IMR-90 (cell line): ENCODE measurements around the gene CLEC20A. TPM values are rescaled to one million over a fixed set of nuclear protein-coding genes. Genes with fewer than 3 reads are reported as not detected.

Source experiments
- ATAC-seq: fragments of 200-7000 bp; cut with Tn5 transposase; 2 replicates; pipeline ENCODE4 v1.9.1; 2020; ENCODE audit warnings: low read depth, mild to moderate bottlenecking, moderate library complexity
- BruUV-seq: library from RNA; stranded (reverse); fragments of 400-500 nt; replicated peaks from 2 replicates; lab custom pipeline; 2021; lab: Mats Ljungman, UMichigan
- CTCF ChIA-PET: fragments of 300-600 bp; formaldehyde crosslinking; extraction: SDS; loops from one replicate; lab custom pipeline; 2021; ENCODE audit warnings: antibody characterized with exemption; lab: Yijun Ruan, JAX
- POLR2A ChIA-PET: fragments of 300-600 bp; sonication (Branson Sonifier 250); formaldehyde crosslinking; loops from one replicate; lab custom pipeline; 2022; ENCODE audit warnings: antibody characterized with exemption; ENCODE audit not compliant: unreplicated experiment; lab: Charles Lee
- DNase-seq: peaks from one replicate; pipeline ENCODE4 v3.0.0; 2013
- H2AFZ ChIP-seq: replicated peaks from 2 replicates; pipeline ENCODE3; 2013; ENCODE audit warnings: low read length, mild to moderate bottlenecking; ENCODE audit not compliant: poor library complexity
- H2AK5ac ChIP-seq: 2 replicates; pipeline ENCODE4 v1.6.1; 2013; ENCODE audit warnings: low read depth, low read length, inconsistent platforms
- H2AK9ac ChIP-seq: replicated peaks from 2 replicates; pipeline ENCODE3; 2013; ENCODE audit warnings: mild to moderate bottlenecking, low read depth, low read length, moderate library complexity; ENCODE audit not compliant: poor library complexity
- H2BK120ac ChIP-seq: 2 replicates; pipeline ENCODE4 v1.6.1; 2013; ENCODE audit warnings: low read depth, low read length, inconsistent platforms
- H2BK15ac ChIP-seq: 3 replicates; pipeline ENCODE4 v1.6.1; 2013; ENCODE audit warnings: low read depth, low read length, inconsistent platforms
- H2BK20ac ChIP-seq: 2 replicates; pipeline ENCODE4 v1.6.1; 2013; ENCODE audit warnings: low read depth, mild to moderate bottlenecking, inconsistent platforms, low read length, moderate library complexity
- H2BK5ac ChIP-seq: 2 replicates; pipeline ENCODE4 v1.6.1; 2013; ENCODE audit warnings: mild to moderate bottlenecking, low read depth, low read length, inconsistent platforms; ENCODE audit not compliant: poor library complexity, severe bottlenecking
- H3K14ac ChIP-seq: replicated peaks from 2 replicates; pipeline ENCODE4 v1.6.1; 2013; ENCODE audit warnings: low read depth, low read length, inconsistent platforms
- H3K18ac ChIP-seq: 2 replicates; pipeline ENCODE4 v1.6.1; 2013; ENCODE audit warnings: low read depth, low read length, control low read depth
- H3K23ac ChIP-seq: 2 replicates; pipeline ENCODE4 v1.6.1; 2013; ENCODE audit warnings: low read depth, low read length, inconsistent platforms
- H3K27ac ChIP-seq: 2 replicates; pipeline ENCODE4 v1.5.1; 2013; ENCODE audit warnings: mild to moderate bottlenecking, control low read depth, low read length; ENCODE audit not compliant: insufficient read depth
- H3K27me3 ChIP-seq: 2 replicates; pipeline ENCODE4 v1.6.1; 2013; ENCODE audit warnings: low read length; ENCODE audit not compliant: control insufficient read depth, insufficient read depth
- H3K36me3 ChIP-seq: 2 replicates; pipeline ENCODE4 v1.6.1; 2013; ENCODE audit warnings: low read length, mixed read lengths; ENCODE audit not compliant: control insufficient read depth, insufficient read depth
- H3K4ac ChIP-seq: 2 replicates; pipeline ENCODE4 v1.6.1; 2013; ENCODE audit warnings: low read depth, low read length, inconsistent platforms
- H3K4me1 ChIP-seq: 2 replicates; pipeline ENCODE4 v1.6.1; 2013; ENCODE audit warnings: low read length, mixed read lengths; ENCODE audit not compliant: control insufficient read depth, insufficient read depth
- H3K4me2 ChIP-seq: 2 replicates; pipeline ENCODE4 v1.6.1; 2013; ENCODE audit warnings: low read depth, mild to moderate bottlenecking, control low read depth, low read length, moderate library complexity
- H3K4me3 ChIP-seq: 2 replicates; pipeline ENCODE4 v1.5.1; 2013; ENCODE audit warnings: low read depth, mild to moderate bottlenecking, control low read depth, low read length, moderate library complexity; ENCODE audit not compliant: insufficient read depth
- H3K56ac ChIP-seq: 2 replicates; pipeline ENCODE4 v1.6.1; 2013; ENCODE audit warnings: low read length, inconsistent platforms; ENCODE audit not compliant: insufficient read depth; ENCODE audit errors: extremely low read depth
- H3K79me1 ChIP-seq, 2 experiments: 2 replicates each; pipeline ENCODE4 v1.6.1; 2013; ENCODE audit warnings: low read length in 2 of 2, inconsistent platforms in 1 of 2, low read depth in 1 of 2
- H3K9ac ChIP-seq: 2 replicates; pipeline ENCODE4 v1.6.1; 2013; ENCODE audit warnings: low read depth, low read length, control low read depth
- H3K9me1 ChIP-seq: 2 replicates; pipeline ENCODE4 v1.6.1; 2013; ENCODE audit warnings: low read length, inconsistent platforms; ENCODE audit not compliant: insufficient read depth
- H3K9me3 ChIP-seq: 2 replicates; pipeline ENCODE4 v1.6.1; 2013; ENCODE audit warnings: low read length; ENCODE audit not compliant: control insufficient read depth, insufficient read depth
- H4K20me1 ChIP-seq: 2 replicates; pipeline ENCODE4 v1.6.1; 2013; ENCODE audit warnings: low read length, inconsistent platforms; ENCODE audit not compliant: insufficient read depth
- H4K5ac ChIP-seq: 2 replicates; pipeline ENCODE4 v1.6.1; 2013; ENCODE audit warnings: mild to moderate bottlenecking, low read depth, low read length, control low read depth
- H4K8ac ChIP-seq, 2 experiments: 2 replicates each; pipeline ENCODE4 v1.6.1; 2013; ENCODE audit warnings: low read depth in 2 of 2, low read length in 2 of 2, control low read depth in 1 of 2, inconsistent platforms in 1 of 2
- H4K91ac ChIP-seq: 2 replicates; pipeline ENCODE4 v1.6.1; 2013; ENCODE audit warnings: low read depth, low read length, inconsistent platforms; ENCODE audit not compliant: insufficient read depth
- CEBPB ChIP-seq: IDR thresholded peaks from 2 replicates; pipeline ENCODE4 v1.6.1; 2012; ENCODE audit warnings: low read depth, low read length, improper control_type of control experiment
- CHD1 ChIP-seq: IDR thresholded peaks from 2 replicates; pipeline ENCODE4 v1.6.1; 2012; ENCODE audit warnings: low read depth, low read length, improper control_type of control experiment
- MAZ ChIP-seq: IDR thresholded peaks from 2 replicates; pipeline ENCODE4 v1.6.1; 2012; ENCODE audit warnings: low read depth, mild to moderate bottlenecking, low read length, improper control_type of control experiment, moderate library complexity, borderline replicate concordance
- MXI1 ChIP-seq: IDR thresholded peaks from 2 replicates; pipeline ENCODE4 v1.6.1; 2012; ENCODE audit warnings: low read depth, mild to moderate bottlenecking, low read length, moderate library complexity, borderline replicate concordance
- NFE2L2 ChIP-seq: fragments of 150-350 bp; IDR thresholded peaks from 2 replicates; pipeline ENCODE4 v1.6.1; 2016; ENCODE audit warnings: low read depth, mild to moderate bottlenecking, low read length
- RAD21 ChIP-seq: IDR thresholded peaks from 2 replicates; pipeline ENCODE4 v1.6.1; 2012; ENCODE audit warnings: low read length, improper control_type of control experiment
- RFX5 ChIP-seq: IDR thresholded peaks from 2 replicates; pipeline ENCODE4 v1.8.0; 2012; ENCODE audit warnings: low read depth, mild to moderate bottlenecking, low read length, moderate library complexity
- WGBS, 2 experiments: methylation state at CpG; one replicate each; pipeline versions ENCODE4 v1.1.5 to v1.1.7; 2013; ENCODE audit warnings: missing lambda C conversion rate in 2 of 2; ENCODE audit not compliant: insufficient read length in 1 of 2; ENCODE audit errors: extremely low coverage in 2 of 2; 5-methylcytosine and 5-hydroxymethylcytosine counted together
- dilution Hi-C: fragments of 300-500 bp; cut with HindIII; formaldehyde crosslinking; loops from one replicate; pipeline ENCODE4 v1.14.3; 2018; ENCODE audit warnings: low sequenced_read_pairs; ENCODE audit not compliant: unreplicated experiment
- in situ Hi-C: fragments of 300-500 bp; cut with MboI; formaldehyde crosslinking; loops from 3 replicates; pipeline ENCODE4 v1.14.3; 2019; ENCODE audit warnings: low sequenced_read_pairs, inconsistent platforms, mixed read lengths
- intact Hi-C: fragments of 100-400 bp; cut with micrococcal nuclease; formaldehyde crosslinking; loops from 2 replicates; pipeline ENCODE4 v1.10.0; 2022
- polyA plus RNA-seq, 3 experiments: library from polyadenylated mRNA; depleted of rRNA; stranded (reverse); fragments of >200 nt; gene quantifications; 2 replicates each; pipeline ENCODE4 v1.2.3, GENCODE V29; 2012; ENCODE audit warnings: low replicate concordance in 1 of 3
- total RNA-seq: library from RNA; depleted of rRNA; stranded (reverse); fragments of >200 nt; gene quantifications from 2 replicates; pipeline ENCODE4 v1.2.3, GENCODE V29; 2012
- TF ChIP-seq, protein P1 (sequence below): fragments of 150-350 bp; IDR thresholded peaks from 2 replicates; pipeline ENCODE4 v1.6.1; 2017; ENCODE audit warnings: mild to moderate bottlenecking, antibody characterized with exemption, low read length, low read depth
- TF ChIP-seq, protein P2 (sequence below): fragments of 150-350 bp; IDR thresholded peaks from 2 replicates; pipeline ENCODE4 v1.6.1; 2016; ENCODE audit warnings: low read depth, mild to moderate bottlenecking, low read length, moderate library complexity, borderline replicate concordance
- TF ChIP-seq, protein P3 (sequence below): conservative IDR thresholded peaks from 2 replicates; pipeline ENCODE4 v1.5.1; 2012; ENCODE audit warnings: mild to moderate bottlenecking, low read depth, low read length, improper control_type of control experiment

Gene CLEC20A
- total and polyA plus RNA-seq, 2 of the 4 experiments (the other 2 are of a cell fraction): not detected

DNA sequence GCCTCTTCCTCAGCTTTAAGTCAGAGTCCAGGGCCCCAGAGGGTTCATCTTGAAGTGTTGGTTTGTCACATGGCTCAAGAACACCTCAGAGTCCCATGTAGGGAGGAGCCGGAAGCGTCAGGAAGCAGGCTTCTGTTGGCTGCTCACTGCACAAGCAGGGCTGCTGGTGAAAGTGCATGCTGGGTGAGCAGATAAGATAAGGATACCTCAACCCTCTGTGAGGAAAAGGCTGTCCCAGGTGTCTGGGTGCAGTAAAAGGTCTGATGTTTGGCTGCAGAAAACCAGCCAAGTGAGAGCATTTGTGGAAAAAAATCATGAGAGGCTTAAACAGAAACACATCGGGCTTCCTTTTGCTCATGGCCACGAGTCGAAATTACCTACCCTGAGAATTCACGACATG lies 9.9 kb upstream of the CLEC20A start:
- TF ChIP-seq, protein P1, sequence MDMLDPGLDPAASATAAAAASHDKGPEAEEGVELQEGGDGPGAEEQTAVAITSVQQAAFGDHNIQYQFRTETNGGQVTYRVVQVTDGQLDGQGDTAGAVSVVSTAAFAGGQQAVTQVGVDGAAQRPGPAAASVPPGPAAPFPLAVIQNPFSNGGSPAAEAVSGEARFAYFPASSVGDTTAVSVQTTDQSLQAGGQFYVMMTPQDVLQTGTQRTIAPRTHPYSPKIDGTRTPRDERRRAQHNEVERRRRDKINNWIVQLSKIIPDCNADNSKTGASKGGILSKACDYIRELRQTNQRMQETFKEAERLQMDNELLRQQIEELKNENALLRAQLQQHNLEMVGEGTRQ: no peak
- TF ChIP-seq, protein P2, sequence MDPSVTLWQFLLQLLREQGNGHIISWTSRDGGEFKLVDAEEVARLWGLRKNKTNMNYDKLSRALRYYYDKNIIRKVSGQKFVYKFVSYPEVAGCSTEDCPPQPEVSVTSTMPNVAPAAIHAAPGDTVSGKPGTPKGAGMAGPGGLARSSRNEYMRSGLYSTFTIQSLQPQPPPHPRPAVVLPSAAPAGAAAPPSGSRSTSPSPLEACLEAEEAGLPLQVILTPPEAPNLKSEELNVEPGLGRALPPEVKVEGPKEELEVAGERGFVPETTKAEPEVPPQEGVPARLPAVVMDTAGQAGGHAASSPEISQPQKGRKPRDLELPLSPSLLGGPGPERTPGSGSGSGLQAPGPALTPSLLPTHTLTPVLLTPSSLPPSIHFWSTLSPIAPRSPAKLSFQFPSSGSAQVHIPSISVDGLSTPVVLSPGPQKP: no peak
- TF ChIP-seq CHD1 (no peak), RFX5 (no peak), NFE2L2 (no peak), RAD21 (no peak), CEBPB (no peak), MAZ (no peak), MXI1 (no peak)
- TF ChIP-seq, protein P3, sequence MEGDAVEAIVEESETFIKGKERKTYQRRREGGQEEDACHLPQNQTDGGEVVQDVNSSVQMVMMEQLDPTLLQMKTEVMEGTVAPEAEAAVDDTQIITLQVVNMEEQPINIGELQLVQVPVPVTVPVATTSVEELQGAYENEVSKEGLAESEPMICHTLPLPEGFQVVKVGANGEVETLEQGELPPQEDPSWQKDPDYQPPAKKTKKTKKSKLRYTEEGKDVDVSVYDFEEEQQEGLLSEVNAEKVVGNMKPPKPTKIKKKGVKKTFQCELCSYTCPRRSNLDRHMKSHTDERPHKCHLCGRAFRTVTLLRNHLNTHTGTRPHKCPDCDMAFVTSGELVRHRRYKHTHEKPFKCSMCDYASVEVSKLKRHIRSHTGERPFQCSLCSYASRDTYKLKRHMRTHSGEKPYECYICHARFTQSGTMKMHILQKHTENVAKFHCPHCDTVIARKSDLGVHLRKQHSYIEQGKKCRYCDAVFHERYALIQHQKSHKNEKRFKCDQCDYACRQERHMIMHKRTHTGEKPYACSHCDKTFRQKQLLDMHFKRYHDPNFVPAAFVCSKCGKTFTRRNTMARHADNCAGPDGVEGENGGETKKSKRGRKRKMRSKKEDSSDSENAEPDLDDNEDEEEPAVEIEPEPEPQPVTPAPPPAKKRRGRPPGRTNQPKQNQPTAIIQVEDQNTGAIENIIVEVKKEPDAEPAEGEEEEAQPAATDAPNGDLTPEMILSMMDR: no peak
- WGBS, 2 experiments: 79% methylated on average over 4 of the region's 6 CpGs; no CpG with 5 or more reads in 1 of the 2 experiments
- 0 out of 2 replicates have a peak, but pooled peaks cover under 1% of the 10 kb centered on the region for H3K9me1 ChIP-seq
- no peaks in the 10 kb centered on the region for H3K79me1 ChIP-seq
- intact Hi-C loops: loop anchor here (10.0 kb wide), 1 partner anchor 482 kb away; no protein-coding TSS in a partner anchor
- H3K14ac ChIP-seq: no peak overlapping the region
- H3K4ac ChIP-seq: no peak overlapping the region
- H3K27ac ChIP-seq: no peak overlapping the region
- H3K4me2 ChIP-seq: no peak overlapping the region
- H4K20me1 ChIP-seq: no peaks in the 10 kb centered on the region
- dilution Hi-C loops: no loop called here
- H3K18ac ChIP-seq: no peak overlapping the region
- H3K23ac ChIP-seq: no peak overlapping the region
- ChIA-PET POLR2A (no interaction called here), CTCF (interaction anchor here (2.7 kb wide), 1 partner anchor 206 kb away, joined by 7 read pairs; no protein-coding TSS in a partner anchor)
- H2BK15ac ChIP-seq: no peak overlapping the region
- H2BK120ac ChIP-seq: no peak overlapping the region
- ATAC-seq: no peak
- H3K4me1 ChIP-seq: no peaks in the 10 kb centered on the region; the same call in 1 of the 2 replicates
- H3K4me3 ChIP-seq: no peak overlapping the region
- no peak overlapping the region for H3K9ac ChIP-seq
- H4K91ac ChIP-seq: no peak overlapping the region
- H2BK5ac ChIP-seq: no peak overlapping the region
- DNase-seq: no peak
- no peaks in the 10 kb centered on the region for H3K36me3 ChIP-seq
- no peak overlapping the region for H3K56ac ChIP-seq
- no peak overlapping the region for H2AFZ ChIP-seq
- H3K9me3 ChIP-seq: no peaks in the 10 kb centered on the region
- H2BK20ac ChIP-seq: no peak overlapping the region
- no peak overlapping the region for H4K5ac ChIP-seq
- peaks cover 5% of the 10 kb centered on the region; the same call in 1 of the 2 replicates for H3K27me3 ChIP-seq
- H2AK9ac ChIP-seq: no peak overlapping the region
- BruUV-seq: no TSS peak
- in situ Hi-C loops: loop anchor here (10.0 kb wide), 1 partner anchor 202 kb away; no protein-coding TSS in a partner anchor
- no peak overlapping the region for H4K8ac ChIP-seq
- no peak overlapping the region for H2AK5ac ChIP-seq
